Measurements from ENCODE around the gene ARSG. TPM values are rescaled to one million over a fixed set of nuclear protein-coding genes. Genes with fewer than 3 reads are reported as not detected.

The ARSG gene
- total RNA-seq, 2 donors from 2014 or later: 4.4 to 14.1 TPM

DNA sequence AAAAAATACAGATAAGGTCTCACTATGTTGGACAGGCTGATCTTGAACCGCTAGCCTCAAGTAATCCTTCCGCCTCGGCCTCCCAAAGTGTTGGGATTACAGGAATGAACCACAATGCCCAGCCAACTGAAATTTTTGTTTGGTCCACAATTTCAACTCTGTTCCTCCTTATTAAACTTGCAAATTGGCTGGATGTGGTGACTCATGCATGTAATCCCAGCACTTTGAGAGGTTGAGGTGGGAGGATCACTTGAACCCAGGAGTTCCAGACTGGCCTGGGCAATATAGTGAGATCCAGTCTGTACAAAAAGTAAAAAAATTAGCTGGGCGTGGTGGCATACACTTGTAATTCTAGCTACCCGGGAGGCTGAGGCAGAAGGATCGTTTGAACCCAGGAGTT is 13.4 kb downstream of the ARSG start:
- WGBS, 2 experiments (ENCODE audit: insufficient coverage in 1 of 2, insufficient read length in 1 of 2): 89 to 92% methylated on average over 4 to 6 of the region's 6 CpGs
- peaks cover 4% of the 10 kb centered on the region for H3K36me3 Mint-ChIP-seq (ENCODE audit: low read depth)

DNA sequence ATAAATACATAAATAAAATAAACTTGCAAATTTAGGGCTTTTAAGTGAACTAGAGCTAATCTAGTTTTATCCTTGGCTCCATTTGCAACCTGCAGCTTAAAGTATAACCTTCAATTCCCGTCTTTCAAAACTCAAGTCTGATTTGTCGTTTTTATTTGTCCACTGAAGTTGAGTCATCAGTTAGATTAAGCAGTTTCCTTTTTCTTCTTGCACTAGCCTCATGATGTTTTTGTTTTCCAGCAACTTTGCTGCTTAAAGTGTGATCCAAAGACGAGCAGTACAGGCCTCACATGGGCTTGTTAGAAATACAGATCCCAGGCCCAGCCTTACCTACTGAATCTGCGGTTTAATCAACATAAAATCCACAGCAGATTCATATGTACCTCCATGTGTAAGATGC is 13.8 kb downstream of the ARSG start:
- H3K9ac ChIP-seq (ENCODE audit: extremely low read depth, low read length, poor library complexity, severe bottlenecking): no peak overlapping the region
- H3K9me3 ChIP-seq (ENCODE audit: control insufficient read depth, low read length): peaks cover 4% of the 10 kb centered on the region

More for the DNA sequence above, 13.4 kb downstream of the ARSG start:
- H3K9me3 Mint-ChIP-seq: peaks cover 3% of the 10 kb centered on the region
- H3K4me3 Mint-ChIP-seq: no peak overlapping the region
- no peaks in the 10 kb centered on the region for H3K27me3 ChIP-seq (ENCODE audit: control insufficient read depth, insufficient read depth, low read length, poor library complexity, severe bottlenecking)
- no peaks in the 10 kb centered on the region for H3K27me3 Mint-ChIP-seq (ENCODE audit: insufficient read depth)
- no peak overlapping the region for H3K9ac ChIP-seq (ENCODE audit: extremely low read depth, low read length, poor library complexity, severe bottlenecking)
- no peak for DNase-seq
- no peak overlapping the region for H3K27ac Mint-ChIP-seq
- peaks cover 25% of the 10 kb centered on the region for H3K4me1 Mint-ChIP-seq
- no peak overlapping the region for H3K27ac ChIP-seq (ENCODE audit: low read depth, low read length)
- no peak overlapping the region for H3K4me3 ChIP-seq (ENCODE audit: low read length)
- TF ChIP-seq, protein P1, sequence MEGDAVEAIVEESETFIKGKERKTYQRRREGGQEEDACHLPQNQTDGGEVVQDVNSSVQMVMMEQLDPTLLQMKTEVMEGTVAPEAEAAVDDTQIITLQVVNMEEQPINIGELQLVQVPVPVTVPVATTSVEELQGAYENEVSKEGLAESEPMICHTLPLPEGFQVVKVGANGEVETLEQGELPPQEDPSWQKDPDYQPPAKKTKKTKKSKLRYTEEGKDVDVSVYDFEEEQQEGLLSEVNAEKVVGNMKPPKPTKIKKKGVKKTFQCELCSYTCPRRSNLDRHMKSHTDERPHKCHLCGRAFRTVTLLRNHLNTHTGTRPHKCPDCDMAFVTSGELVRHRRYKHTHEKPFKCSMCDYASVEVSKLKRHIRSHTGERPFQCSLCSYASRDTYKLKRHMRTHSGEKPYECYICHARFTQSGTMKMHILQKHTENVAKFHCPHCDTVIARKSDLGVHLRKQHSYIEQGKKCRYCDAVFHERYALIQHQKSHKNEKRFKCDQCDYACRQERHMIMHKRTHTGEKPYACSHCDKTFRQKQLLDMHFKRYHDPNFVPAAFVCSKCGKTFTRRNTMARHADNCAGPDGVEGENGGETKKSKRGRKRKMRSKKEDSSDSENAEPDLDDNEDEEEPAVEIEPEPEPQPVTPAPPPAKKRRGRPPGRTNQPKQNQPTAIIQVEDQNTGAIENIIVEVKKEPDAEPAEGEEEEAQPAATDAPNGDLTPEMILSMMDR (conservative IDR thresholded peaks at IDR 0.05): no peak
- H3K36me3 ChIP-seq (ENCODE audit: control insufficient read depth, insufficient read depth, low read length): no peaks in the 10 kb centered on the region
- peaks cover 7% of the 10 kb centered on the region for H3K9me3 ChIP-seq (ENCODE audit: control insufficient read depth, low read length)
- peaks cover 8% of the 10 kb centered on the region for H3K4me1 ChIP-seq (ENCODE audit: control insufficient read depth, insufficient read depth, low read length)

DNA sequence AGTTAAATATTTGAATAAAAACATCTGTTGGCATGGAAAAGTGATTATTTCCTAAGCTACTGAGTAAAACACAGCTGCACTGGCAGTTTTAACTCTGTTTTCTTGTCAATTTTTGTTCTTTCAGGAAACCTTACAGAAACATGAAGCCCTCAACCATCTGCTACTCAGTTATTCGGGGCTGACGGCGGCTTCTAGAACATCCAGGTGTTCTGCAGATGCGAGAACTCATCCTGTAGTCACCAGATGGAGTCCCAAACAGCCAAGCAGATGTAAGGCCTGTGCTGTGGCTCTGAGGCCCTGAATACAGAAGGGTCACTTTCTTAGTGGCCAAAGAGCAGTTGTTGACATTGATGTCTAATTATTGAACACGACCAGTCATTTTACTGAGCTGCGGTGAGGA is 15.5 kb downstream of the ARSG start:
- Mint-ChIP-seq H3K4me1 (peaks cover 17% of the 10 kb centered on the region), H3K27ac (no peak overlapping the region), H3K4me3 (no peak overlapping the region), H3K27me3 (ENCODE audit: insufficient read depth) (no peaks in the 10 kb centered on the region), H3K36me3 (ENCODE audit: low read depth) (peaks cover 4% of the 10 kb centered on the region), H3K9me3 (peaks cover 3% of the 10 kb centered on the region)
- TF ChIP-seq, protein P1 (conservative IDR thresholded peaks at IDR 0.05): no peak
- Histone ChIP-seq H3K36me3 (ENCODE audit: control insufficient read depth, insufficient read depth, low read length) (no peaks in the 10 kb centered on the region), H3K9ac (ENCODE audit: extremely low read depth, low read length, poor library complexity, severe bottlenecking) (no peak overlapping the region), H3K9me3 (ENCODE audit: control insufficient read depth, low read length) (no peaks in the 10 kb centered on the region), H3K4me3 (ENCODE audit: low read length) (no peak overlapping the region), H3K4me1 (ENCODE audit: control insufficient read depth, insufficient read depth, low read length) (peaks cover 6% of the 10 kb centered on the region), H3K27me3 (ENCODE audit: control insufficient read depth, insufficient read depth, low read length, poor library complexity, severe bottlenecking) (no peaks in the 10 kb centered on the region), H3K27ac (ENCODE audit: low read depth, low read length) (no peak overlapping the region)
- DNase-seq: no peak
- 82 to 90% methylated on average over 4 to 6 of the region's 6 CpGs for WGBS, 2 experiments (ENCODE audit: insufficient coverage in 1 of 2, insufficient read length in 1 of 2)

More for the DNA sequence above, 13.8 kb downstream of the ARSG start:
- no peaks in the 10 kb centered on the region for H3K27me3 Mint-ChIP-seq (ENCODE audit: insufficient read depth)
- peaks cover 4% of the 10 kb centered on the region for H3K36me3 Mint-ChIP-seq (ENCODE audit: low read depth)
- Histone ChIP-seq H3K4me3 (ENCODE audit: low read length) (no peak overlapping the region), H3K4me1 (ENCODE audit: control insufficient read depth, insufficient read depth, low read length) (peaks cover 8% of the 10 kb centered on the region), H3K27ac (ENCODE audit: low read depth, low read length) (no peak overlapping the region), H3K36me3 (ENCODE audit: control insufficient read depth, insufficient read depth, low read length) (no peaks in the 10 kb centered on the region), H3K27me3 (ENCODE audit: control insufficient read depth, insufficient read depth, low read length, poor library complexity, severe bottlenecking) (no peaks in the 10 kb centered on the region)
- peaks cover 3% of the 10 kb centered on the region for H3K9me3 Mint-ChIP-seq
- 92 to 100% methylated on average over 3 to 4 of the region's 4 CpGs for WGBS, 2 experiments (ENCODE audit: insufficient coverage in 1 of 2, insufficient read length in 1 of 2)
- no peak overlapping the region for H3K27ac Mint-ChIP-seq
- DNase-seq: no peak
- H3K4me1 Mint-ChIP-seq: peaks cover 25% of the 10 kb centered on the region
- H3K4me3 Mint-ChIP-seq: no peak overlapping the region
- TF ChIP-seq, protein P1 (conservative IDR thresholded peaks at IDR 0.05): no peak

Measured in endodermal cell (in vitro differentiated cells).